ENCODE data around the gene SLC2A5.

SLC2A5 gene

GRCh38 chr1:9069326-9070100 lies at the start of gene SLC2A5:
Gene SLC2A5, minus strand, starts transcription at chr1:9069635. Its CDS starts 99 bp downstream, at chr1:9069536.
- TF ChIP-seq CTCF (IDR thresholded peaks at IDR 0.05; ENCODE audit: low read length, missing control alignments) = no peak
- DNase-seq (ENCODE audit: low read depth) = no peak
- no peak within 1 kb of the TSS for H3K4me3 ChIP-seq (replicated peaks; ENCODE audit: low read depth, low read length)

- no peak for TF ChIP-seq CTCF (IDR thresholded peaks at IDR 0.05; ENCODE audit: low read length, missing control alignments)
Observed at GRCh38 chr1:9118186-9118585, 48.8 kb upstream of the SLC2A5 start.

GRCh38 chr1:9115351-9116205 lies 46.1 kb upstream of the SLC2A5 start:
- DNase-seq (ENCODE audit: low read depth) = peak; percentile 18
- no peak for TF ChIP-seq CTCF (IDR thresholded peaks at IDR 0.05; ENCODE audit: low read length, missing control alignments)
- no peak overlapping the region for H3K4me3 ChIP-seq (replicated peaks; ENCODE audit: low read depth, low read length)

More at GRCh38 chr1:9118186-9118585, 48.8 kb upstream of the SLC2A5 start:
- H3K4me3 ChIP-seq (replicated peaks; ENCODE audit: low read depth, low read length) = no peak overlapping the region
- no peak for DNase-seq (ENCODE audit: low read depth)

GRCh38 chr1:9112961-9113880 lies 43.8 kb upstream of the SLC2A5 start:
- TF ChIP-seq CTCF (IDR thresholded peaks at IDR 0.05; ENCODE audit: low read length, missing control alignments) = no peak

GRCh38 chr1:9111957-9112356 lies 42.5 kb upstream of the SLC2A5 start:
- DNase-seq (ENCODE audit: low read depth) = no peak
- no peak overlapping the region for H3K4me3 ChIP-seq (replicated peaks; ENCODE audit: low read depth, low read length)
- no peak for TF ChIP-seq CTCF (IDR thresholded peaks at IDR 0.05; ENCODE audit: low read length, missing control alignments)

More at GRCh38 chr1:9112961-9113880, 43.8 kb upstream of the SLC2A5 start:
- DNase-seq (ENCODE audit: low read depth) = no peak
- H3K4me3 ChIP-seq (replicated peaks; ENCODE audit: low read depth, low read length) = no peak overlapping the region

GRCh38 chr1:9111357-9111691 lies 41.9 kb upstream of the SLC2A5 start:
- no peak overlapping the region for H3K4me3 ChIP-seq (replicated peaks; ENCODE audit: low read depth, low read length)
- TF ChIP-seq CTCF (IDR thresholded peaks at IDR 0.05; ENCODE audit: low read length, missing control alignments) = no peak
- DNase-seq (ENCODE audit: low read depth) = no peak
